SK-N-SH (cell line): ENCODE data around the gene UBN1. TPM values are rescaled to one million over a fixed set of nuclear protein-coding genes. Genes with fewer than 3 reads are reported as not detected.
A peak's percentile ranks its signal among the peaks of the same experiment; 100 is the strongest.

Experiments used
- CTCF ChIA-PET: fragments of 300-600, 350-600 bp; formaldehyde crosslinking; extraction: SDS; loops from one replicate; lab custom pipeline; 2021; lab: Yijun Ruan, JAX
- POLR2A ChIA-PET: fragments of 350-600 bp; sonication (Branson Sonifier 250); formaldehyde crosslinking; extraction: SDS; loops from one replicate; lab custom pipeline; 2020; ENCODE audit warnings: antibody characterized with exemption, inconsistent platforms; lab: Yijun Ruan, JAX
- DNase-seq: peaks from one replicate; pipeline ENCODE4 v3.0.0; 2012
- H2AFZ ChIP-seq: fragments of 200-600 bp; sonication (generic); 2 replicates; pipeline ENCODE4 v1.8.1; 2016; ENCODE audit warnings: antibody characterized with exemption, mild to moderate bottlenecking, low read depth
- H3F3A ChIP-seq: fragments of 200-600 bp; sonication (generic); replicated peaks from 2 replicates; pipeline ENCODE3; 2016; ENCODE audit warnings: antibody characterized with exemption, mild to moderate bottlenecking; ENCODE audit not compliant: insufficient read depth
- H3K27ac ChIP-seq, 2 experiments: fragments of 200-500 bp in 1 of 2; fragments of 200-600 bp in 1 of 2; sonication (Bioruptor generic) in 1 of 2; sonication (generic), shearing (Covaris generic) in 1 of 2; 2 replicates each; pipeline versions ENCODE4 v1.5.1 to v1.6.1; 2014 to 2016; ENCODE audit warnings: low read depth in 2 of 2, inconsistent platforms in 1 of 2, low read length in 1 of 2, mild to moderate bottlenecking in 1 of 2, mixed read lengths in 1 of 2
- H3K27me3 ChIP-seq: fragments of 200-600 bp; sonication (generic), shearing (Covaris generic); 2 replicates; pipeline ENCODE4 v1.6.1; 2016; ENCODE audit warnings: mixed run types; ENCODE audit not compliant: insufficient read depth
- H3K36me3 ChIP-seq, 2 experiments: fragments of 200-500 bp in 1 of 2; fragments of 200-600 bp in 1 of 2; sonication (Bioruptor generic) in 1 of 2; sonication (generic) in 1 of 2; replicated peaks in 1 of 2; 2 replicates each; pipeline versions ENCODE3 to v1.5.1; 2014 to 2016; ENCODE audit warnings: low read length in 1 of 2, mild to moderate bottlenecking in 1 of 2; ENCODE audit not compliant: insufficient read depth in 2 of 2, control insufficient read depth in 1 of 2
- H3K4me1 ChIP-seq, 2 experiments: fragments of 200-500 bp in 1 of 2; fragments of 200-600 bp in 1 of 2; sonication (Bioruptor generic) in 1 of 2; sonication (generic), shearing (Covaris generic) in 1 of 2; 2 replicates each; pipeline versions ENCODE4 v1.5.1 to v1.6.1; 2014 to 2016; ENCODE audit warnings: low read depth in 1 of 2, low read length in 1 of 2, mixed run types in 1 of 2; ENCODE audit not compliant: insufficient read depth in 2 of 2, control insufficient read depth in 1 of 2
- H3K4me2 ChIP-seq: fragments of 200-600 bp; sonication (generic), shearing (Covaris generic); 2 replicates; pipeline ENCODE4 v1.6.1; 2017; ENCODE audit warnings: mixed run types
- H3K4me3 ChIP-seq, 2 experiments: fragments of 200-500 bp in 1 of 2; fragments of 200-600 bp in 1 of 2; sonication (Bioruptor generic) in 1 of 2; sonication (generic), shearing (Covaris generic) in 1 of 2; 2 replicates each; pipeline versions ENCODE4 v1.5.1 to v1.8.1; 2014 to 2016; ENCODE audit warnings: low read depth in 2 of 2, inconsistent platforms in 1 of 2, low read length in 1 of 2, mild to moderate bottlenecking in 1 of 2, mixed read lengths in 1 of 2, moderate library complexity in 1 of 2
- H3K79me2 ChIP-seq: fragments of 200-600 bp; sonication (generic); 2 replicates; pipeline ENCODE4 v1.8.1; 2017; ENCODE audit warnings: mild to moderate bottlenecking; ENCODE audit not compliant: insufficient read depth
- H3K9ac ChIP-seq: fragments of 200-600 bp; sonication (generic); 2 replicates; pipeline ENCODE4 v1.6.1; 2017; ENCODE audit warnings: mixed run types
- H3K9me2 ChIP-seq: fragments of 200-600 bp; sonication (generic); 2 replicates; pipeline ENCODE4 v1.6.1; 2017; ENCODE audit warnings: mixed run types
- H3K9me3 ChIP-seq: fragments of 200-600 bp; sonication (generic); 2 replicates; pipeline ENCODE4 v1.6.1; 2017; ENCODE audit warnings: mixed run types, mild to moderate bottlenecking, moderate library complexity
- H4K20me1 ChIP-seq: fragments of 200-600 bp; sonication (generic); 2 replicates; pipeline ENCODE4 v1.6.1; 2017; ENCODE audit warnings: mild to moderate bottlenecking, mixed run types; ENCODE audit not compliant: insufficient read depth
- CTCF ChIP-seq: fragments of 200-600 bp; sonication (generic); IDR thresholded peaks from 2 replicates; pipeline ENCODE4 v1.6.1; 2017; ENCODE audit warnings: antibody characterized with exemption, mild to moderate bottlenecking, moderate library complexity
- EZH2phosphoT487 ChIP-seq: fragments of 200-600 bp; sonication (generic); IDR thresholded peaks from 2 replicates; pipeline ENCODE4 v1.6.1; 2017; ENCODE audit warnings: low read depth, mixed run types, mild to moderate bottlenecking, antibody characterized with exemption, moderate library complexity, borderline replicate concordance
- FOSL2 ChIP-seq: IDR thresholded peaks from 2 replicates; pipeline ENCODE4 v1.4.0; 2012; ENCODE audit warnings: low read depth, mild to moderate bottlenecking, moderate library complexity, borderline replicate concordance
- FOXJ3 ChIP-seq: sonication (generic); formaldehyde crosslinking; IDR thresholded peaks from 2 replicates; pipeline ENCODE4 v1.5.1; 2020; ENCODE audit warnings: mild to moderate bottlenecking, missing genetic modification reagents
- GABPA ChIP-seq: IDR thresholded peaks from 2 replicates; pipeline ENCODE4 v1.4.0; 2012; ENCODE audit warnings: low read depth, mild to moderate bottlenecking
- JUND ChIP-seq: IDR thresholded peaks from 2 replicates; pipeline ENCODE4 v1.4.0; 2012
- NFIC ChIP-seq: IDR thresholded peaks from 2 replicates; pipeline ENCODE4 v1.4.0; 2012; ENCODE audit warnings: borderline replicate concordance
- PBX3 ChIP-seq: IDR thresholded peaks from 2 replicates; pipeline ENCODE4; 2012
- POLR2AphosphoS5 ChIP-seq: IDR thresholded peaks from 2 replicates; pipeline ENCODE4 v1.6.1; 2012; ENCODE audit warnings: low read depth, low read length
- RAD21 ChIP-seq: IDR thresholded peaks from 2 replicates; pipeline ENCODE4 v1.6.1; 2012; ENCODE audit warnings: mild to moderate bottlenecking, low read length
- RFX5 ChIP-seq: IDR thresholded peaks from 2 replicates; pipeline ENCODE4 v1.6.1; 2012; ENCODE audit warnings: mild to moderate bottlenecking, improper control_type of control experiment, low read length
- RXRA ChIP-seq: IDR thresholded peaks from 2 replicates; pipeline ENCODE4 v1.4.0; 2012; ENCODE audit warnings: low read depth, mild to moderate bottlenecking, borderline replicate concordance
- TCF12 ChIP-seq: IDR thresholded peaks from 2 replicates; pipeline ENCODE4 v1.4.0; 2012
- TEAD4 ChIP-seq: IDR thresholded peaks from 2 replicates; pipeline ENCODE4 v1.4.0; 2012; ENCODE audit warnings: mild to moderate bottlenecking, borderline replicate concordance; ENCODE audit not compliant: insufficient read depth
- ZBTB33 ChIP-seq: IDR thresholded peaks from 2 replicates; pipeline ENCODE4 v1.4.0; 2012; ENCODE audit warnings: low read depth, borderline replicate concordance
- WGBS: methylation state at CpG from one replicate; pipeline ENCODE4 v1.1.6; 2017; ENCODE audit warnings: low lambda C conversion rate; 5-methylcytosine and 5-hydroxymethylcytosine counted together
- polyA plus RNA-seq, 3 experiments: library from polyadenylated mRNA; depleted of rRNA; stranded (reverse); fragments of >200 nt; gene quantifications; 2 replicates each; pipeline ENCODE4 v1.2.3, GENCODE V29; 2012

UBN1 gene
- polyA plus RNA-seq, 1 of the 3 experiments (the other 2 are of a cell fraction) = 10.9 TPM

GRCh38 chr16:4917117-4917516 lies 69.8 kb downstream of the UBN1 start:
- Histone ChIP-seq H3F3A (no peaks in the 10 kb centered on the region), H3K9ac (no peak overlapping the region), H3K4me1 (0 out of 4 replicates have a peak, but pooled peaks cover 0 to 8% of the 10 kb centered on the region in 2 experiments), H3K79me2 (no peaks in the 10 kb centered on the region), H3K9me2 (no peaks in the 10 kb centered on the region), H2AFZ (no peak overlapping the region), H3K9me3 (no peaks in the 10 kb centered on the region), H4K20me1 (no peaks in the 10 kb centered on the region), H3K4me2 (no peak overlapping the region), H3K27me3 (no peaks in the 10 kb centered on the region), H3K36me3 (no peaks in the 10 kb centered on the region), H3K27ac (peak overlapping the region in 1 of 2 experiments; percentile 24; a peak in 1 of 4 replicates), H3K4me3 (no peak overlapping the region)
- WGBS = 22% methylated on average over 4 of the region's 4 CpGs
- TF ChIP-seq CTCF = no peak
- TF ChIP-seq RXRA = no peak
- TF ChIP-seq POLR2AphosphoS5 = no peak
- peak; percentile 60; the same call in 1 of the 2 replicates for TF ChIP-seq TCF12
- no peak for TF ChIP-seq RAD21
- TF ChIP-seq PBX3 = peak; percentile 83
- 0 out of 2 replicates have a peak, but pooled peaks have one; percentile 15 for TF ChIP-seq NFIC
- TF ChIP-seq ZBTB33 = no peak
- TF ChIP-seq FOXJ3 (CRISPR knock-in tag) = no peak
- no peak for TF ChIP-seq EZH2phosphoT487
- no peak for TF ChIP-seq RFX5
- no peak for TF ChIP-seq GABPA
- 0 out of 2 replicates have a peak, but pooled peaks have one; percentile 9 for TF ChIP-seq TEAD4
- peak; percentile 51; the same call in 1 of the 2 replicates for TF ChIP-seq JUND
- peak; percentile 80 for TF ChIP-seq FOSL2
- no peak for DNase-seq
- POLR2A ChIA-PET = no interaction called here
- CTCF ChIA-PET = interaction anchor here (1.1 kb wide), 1 partner anchor 17 kb away, joined by 3 read pairs; no protein-coding TSS in a partner anchor
